HEK293 (cell line): ENCODE results near the gene CNNM1.

Experiments used
- CTCF ChIA-PET: fragments of 350-600 bp; formaldehyde crosslinking; extraction: SDS; loops from one replicate; lab custom pipeline; 2021; ENCODE audit warnings: antibody characterized with exemption; lab: Yijun Ruan, JAX
- POLR2A ChIA-PET: fragments of 300-600 bp; formaldehyde crosslinking; extraction: SDS; loops from one replicate; lab custom pipeline; 2020; ENCODE audit warnings: antibody characterized with exemption, inconsistent platforms; lab: Yijun Ruan, JAX
- H3K27ac ChIP-seq: fragments of 200-500 bp; sonication (Bioruptor generic); 2 replicates; pipeline ENCODE4 v1.5.1; 2014; ENCODE audit warnings: low read depth, low read length, control low read depth, inconsistent platforms; ENCODE audit errors: extremely low read depth
- H3K36me3 ChIP-seq, 2 experiments: fragments of 200-500 bp in 1 of 2; sonication (Bioruptor generic) in 1 of 2; 1 replicate in 1 of 2; 2 replicates in 1 of 2; pipeline ENCODE4 v1.5.1; 2014 to 2017; ENCODE audit warnings: inconsistent platforms in 2 of 2, low read length in 2 of 2; ENCODE audit not compliant: control insufficient read depth in 2 of 2, insufficient read depth in 1 of 2
- H3K4me1 ChIP-seq: fragments of 200-500 bp; sonication (Bioruptor generic); 2 replicates; pipeline ENCODE4 v1.5.1; 2014; ENCODE audit warnings: mild to moderate bottlenecking, low read length, inconsistent platforms; ENCODE audit not compliant: control insufficient read depth, insufficient read depth
- H3K4me3 ChIP-seq: 2 replicates; pipeline ENCODE4 v1.5.1; 2011; ENCODE audit warnings: low read depth, mild to moderate bottlenecking, control low read depth, low read length, moderate library complexity
- H3K9me3 ChIP-seq: fragments of 200-500 bp; sonication (Bioruptor generic); 2 replicates; pipeline ENCODE4 v1.5.1; 2014; ENCODE audit warnings: low read depth, low read length, inconsistent platforms; ENCODE audit not compliant: control insufficient read depth, insufficient read depth
- EGR2 ChIP-seq: fragments of 450-650 bp; formaldehyde crosslinking; IDR thresholded peaks from 2 replicates; pipeline ENCODE4 v1.5.1; 2016; ENCODE audit warnings: low read depth, missing biosample characterization, missing genetic modification characterization
- KLF16 ChIP-seq: fragments of 450-650 bp; formaldehyde crosslinking; IDR thresholded peaks from 2 replicates; pipeline ENCODE4 v1.5.1; 2017; ENCODE audit warnings: missing biosample characterization, missing genetic modification characterization
- YY1 ChIP-seq: fragments of 450-650 bp; formaldehyde crosslinking; IDR thresholded peaks from 2 replicates; pipeline ENCODE4 v1.5.1; 2018; ENCODE audit warnings: missing biosample characterization, missing genetic modification characterization
- YY2 ChIP-seq: fragments of 450-650 bp; formaldehyde crosslinking; IDR thresholded peaks from 2 replicates; pipeline ENCODE4 v1.5.1; 2016; ENCODE audit warnings: missing biosample characterization, missing genetic modification characterization
- ZBTB20 ChIP-seq: fragments of 450-650 bp; formaldehyde crosslinking; IDR thresholded peaks from 2 replicates; pipeline ENCODE4 v1.5.1; 2016; ENCODE audit warnings: missing biosample characterization, missing genetic modification characterization
- ZEB2 ChIP-seq: fragments of 450-650 bp; formaldehyde crosslinking; IDR thresholded peaks from 2 replicates; pipeline ENCODE4 v1.5.1; 2016; ENCODE audit warnings: missing biosample characterization, missing genetic modification characterization
- ZFHX2 ChIP-seq: fragments of 450-650 bp; formaldehyde crosslinking; conservative IDR thresholded peaks from 2 replicates; pipeline ENCODE4 v1.5.1; 2016; ENCODE audit warnings: missing biosample characterization, missing genetic modification characterization
- ZFP3 ChIP-seq: fragments of 450-650 bp; formaldehyde crosslinking; IDR thresholded peaks from 2 replicates; pipeline ENCODE4 v1.5.1; 2016; ENCODE audit warnings: low read depth, missing biosample characterization, missing genetic modification characterization
- ZNF133 ChIP-seq: fragments of 450-650 bp; formaldehyde crosslinking; IDR thresholded peaks from 2 replicates; pipeline ENCODE4 v1.5.1; 2016; ENCODE audit warnings: missing biosample characterization, missing genetic modification characterization
- ZNF140 ChIP-seq: fragments of 450-650 bp; formaldehyde crosslinking; IDR thresholded peaks from 2 replicates; pipeline ENCODE4 v1.5.1; 2016; ENCODE audit warnings: missing biosample characterization, missing genetic modification characterization
- ZNF19 ChIP-seq: fragments of 450-650 bp; formaldehyde crosslinking; IDR thresholded peaks from 2 replicates; pipeline ENCODE4; 2016; ENCODE audit warnings: missing biosample characterization, missing genetic modification characterization, low read depth
- ZNF223 ChIP-seq: fragments of 450-650 bp; formaldehyde crosslinking; IDR thresholded peaks from 2 replicates; pipeline ENCODE4 v1.5.1; 2016; ENCODE audit warnings: missing biosample characterization, missing genetic modification characterization
- ZNF24 ChIP-seq: fragments of 450-650 bp; formaldehyde crosslinking; IDR thresholded peaks from 2 replicates; pipeline ENCODE4 v1.5.1; 2016; ENCODE audit warnings: missing biosample characterization, missing genetic modification characterization
- ZNF266 ChIP-seq: fragments of 450-650 bp; formaldehyde crosslinking; IDR thresholded peaks from 2 replicates; pipeline ENCODE4 v1.5.1; 2016; ENCODE audit warnings: missing biosample characterization, missing genetic modification characterization, low read depth
- ZNF311 ChIP-seq: fragments of 450-650 bp; formaldehyde crosslinking; IDR thresholded peaks from 2 replicates; pipeline ENCODE4 v1.5.1; 2017; ENCODE audit warnings: missing biosample characterization, missing genetic modification characterization, borderline replicate concordance
- ZNF335 ChIP-seq: fragments of 450-650 bp; formaldehyde crosslinking; conservative IDR thresholded peaks from 2 replicates; pipeline ENCODE4 v1.5.1; 2016; ENCODE audit warnings: missing biosample characterization, missing genetic modification characterization
- ZNF366 ChIP-seq: fragments of 450-650 bp; formaldehyde crosslinking; conservative IDR thresholded peaks from 2 replicates; pipeline ENCODE4 v1.5.1; 2016; ENCODE audit warnings: missing biosample characterization, missing genetic modification characterization
- ZNF398 ChIP-seq: fragments of 450-650 bp; formaldehyde crosslinking; IDR thresholded peaks from 2 replicates; pipeline ENCODE4 v1.5.1; 2017; ENCODE audit warnings: missing biosample characterization, missing genetic modification characterization
- ZNF585B ChIP-seq: fragments of 450-650 bp; formaldehyde crosslinking; IDR thresholded peaks from 2 replicates; pipeline ENCODE4 v1.5.1; 2016; ENCODE audit warnings: missing biosample characterization, missing genetic modification characterization
- ZNF707 ChIP-seq: fragments of 450-650 bp; formaldehyde crosslinking; IDR thresholded peaks from 2 replicates; pipeline ENCODE4 v1.5.1; 2016; ENCODE audit warnings: missing biosample characterization, missing genetic modification characterization
- ZNF768 ChIP-seq: fragments of 450-650 bp; formaldehyde crosslinking; IDR thresholded peaks from 2 replicates; pipeline ENCODE4 v1.5.1; 2018; ENCODE audit warnings: missing biosample characterization, mild to moderate bottlenecking, missing genetic modification characterization
- ZNF777 ChIP-seq: fragments of 450-650 bp; formaldehyde crosslinking; IDR thresholded peaks from 2 replicates; pipeline ENCODE4 v1.5.1; 2017; ENCODE audit warnings: missing biosample characterization, missing genetic modification characterization, borderline replicate concordance
- ZNF830 ChIP-seq: fragments of 450-650 bp; IDR thresholded peaks from 2 replicates; pipeline ENCODE4 v1.5.0; 2018; ENCODE audit warnings: missing biosample characterization, missing genetic modification characterization, low read depth, mild to moderate bottlenecking, moderate library complexity
- ZNF837 ChIP-seq: fragments of 450-650 bp; formaldehyde crosslinking; IDR thresholded peaks from 2 replicates; pipeline ENCODE4 v1.5.1; 2016; ENCODE audit warnings: missing biosample characterization, missing genetic modification characterization
- ZSCAN23 ChIP-seq: fragments of 450-650 bp; formaldehyde crosslinking; IDR thresholded peaks from 2 replicates; pipeline ENCODE4 v1.5.1; 2016; ENCODE audit warnings: missing biosample characterization, missing genetic modification characterization
- TF ChIP-seq, protein P1 (sequence below): fragments of 450-650 bp; formaldehyde crosslinking; IDR thresholded peaks from 2 replicates; pipeline ENCODE4 v1.5.1; 2016; ENCODE audit warnings: missing biosample characterization, missing genetic modification characterization
- TF ChIP-seq, protein P2 (sequence below): fragments of 450-650 bp; formaldehyde crosslinking; IDR thresholded peaks from 2 replicates; pipeline ENCODE4 v1.5.1; 2017; ENCODE audit warnings: missing biosample characterization, missing genetic modification characterization
- TF ChIP-seq, protein P3 (sequence below): fragments of 450-650 bp; formaldehyde crosslinking; IDR thresholded peaks from 2 replicates; pipeline ENCODE4 v1.5.1; 2017; ENCODE audit warnings: missing biosample characterization, mild to moderate bottlenecking, missing genetic modification characterization, moderate library complexity
- TF ChIP-seq, protein P4 (sequence below): fragments of 450-650 bp; formaldehyde crosslinking; conservative IDR thresholded peaks from 2 replicates; pipeline ENCODE4 v1.5.1; 2016; ENCODE audit warnings: low read depth, missing biosample characterization, missing genetic modification characterization

The CNNM1 gene

DNA sequence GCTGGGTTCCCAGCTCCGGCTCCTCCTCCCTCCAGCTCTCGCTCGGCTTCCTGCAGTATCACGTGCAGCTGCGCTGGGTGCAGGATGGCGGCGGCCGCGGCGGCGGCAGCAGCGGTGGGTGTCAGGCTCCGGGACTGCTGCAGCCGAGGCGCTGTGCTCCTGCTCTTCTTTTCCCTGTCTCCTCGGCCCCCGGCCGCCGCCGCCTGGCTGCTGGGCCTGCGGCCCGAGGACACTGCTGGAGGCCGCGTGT lies at the start of gene CNNM1:
Gene CNNM1, plus strand, starts transcription at position 53 of the 250 bp plus-strand sequence. Its CDS starts 32 bp downstream, at position 85.
- POLR2A ChIA-PET = interaction anchor here (1.0 to 1.2 kb wide), 2 partner anchors 15 to 101 kb away, joined by 3 read pairs; partner anchors contain the start of gene GOT1
- TF ChIP-seq, protein P1, sequence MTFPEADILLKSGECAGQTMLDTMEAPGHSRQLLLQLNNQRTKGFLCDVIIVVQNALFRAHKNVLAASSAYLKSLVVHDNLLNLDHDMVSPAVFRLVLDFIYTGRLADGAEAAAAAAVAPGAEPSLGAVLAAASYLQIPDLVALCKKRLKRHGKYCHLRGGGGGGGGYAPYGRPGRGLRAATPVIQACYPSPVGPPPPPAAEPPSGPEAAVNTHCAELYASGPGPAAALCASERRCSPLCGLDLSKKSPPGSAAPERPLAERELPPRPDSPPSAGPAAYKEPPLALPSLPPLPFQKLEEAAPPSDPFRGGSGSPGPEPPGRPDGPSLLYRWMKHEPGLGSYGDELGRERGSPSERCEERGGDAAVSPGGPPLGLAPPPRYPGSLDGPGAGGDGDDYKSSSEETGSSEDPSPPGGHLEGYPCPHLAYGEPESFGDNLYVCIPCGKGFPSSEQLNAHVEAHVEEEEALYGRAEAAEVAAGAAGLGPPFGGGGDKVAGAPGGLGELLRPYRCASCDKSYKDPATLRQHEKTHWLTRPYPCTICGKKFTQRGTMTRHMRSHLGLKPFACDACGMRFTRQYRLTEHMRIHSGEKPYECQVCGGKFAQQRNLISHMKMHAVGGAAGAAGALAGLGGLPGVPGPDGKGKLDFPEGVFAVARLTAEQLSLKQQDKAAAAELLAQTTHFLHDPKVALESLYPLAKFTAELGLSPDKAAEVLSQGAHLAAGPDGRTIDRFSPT (tag by site-specific recombination) = peak; percentile 6; the same call in 1 of the 2 replicates
- TF ChIP-seq ZNF140 (tag by site-specific recombination) (no peak), ZNF266 (tag by site-specific recombination) (no peak), ZNF707 (no peak), ZNF768 (no peak), ZNF19 (tag by site-specific recombination) (no peak), ZNF366 (no peak), ZNF311 (tag by site-specific recombination) (no peak), ZNF777 (tag by site-specific recombination) (no peak), ZBTB20 (tag by site-specific recombination) (no peak), ZNF24 (tag by site-specific recombination) (no peak), ZNF335 (tag by site-specific recombination) (no peak; the same call in 1 of the 2 replicates), EGR2 (tag by site-specific recombination) (no peak), ZNF133 (no peak), ZFHX2 (tag by site-specific recombination) (no peak), ZNF223 (no peak), ZNF830 (tag by site-specific recombination) (no peak), ZFP3 (tag by site-specific recombination) (no peak), YY1 (tag by site-specific recombination) (peak; percentile 65), ZSCAN23 (tag by site-specific recombination) (no peak), ZNF585B (tag by site-specific recombination) (no peak), KLF16 (tag by site-specific recombination) (peak; percentile 59; the same call in 1 of the 2 replicates), ZEB2 (0 out of 2 replicates have a peak, but pooled peaks have one; percentile 17), ZNF837 (no peak), ZNF398 (0 out of 2 replicates have a peak, but pooled peaks have one; percentile 12), YY2 (peak; percentile 74; the same call in 1 of the 2 replicates)
- TF ChIP-seq, protein P2, sequence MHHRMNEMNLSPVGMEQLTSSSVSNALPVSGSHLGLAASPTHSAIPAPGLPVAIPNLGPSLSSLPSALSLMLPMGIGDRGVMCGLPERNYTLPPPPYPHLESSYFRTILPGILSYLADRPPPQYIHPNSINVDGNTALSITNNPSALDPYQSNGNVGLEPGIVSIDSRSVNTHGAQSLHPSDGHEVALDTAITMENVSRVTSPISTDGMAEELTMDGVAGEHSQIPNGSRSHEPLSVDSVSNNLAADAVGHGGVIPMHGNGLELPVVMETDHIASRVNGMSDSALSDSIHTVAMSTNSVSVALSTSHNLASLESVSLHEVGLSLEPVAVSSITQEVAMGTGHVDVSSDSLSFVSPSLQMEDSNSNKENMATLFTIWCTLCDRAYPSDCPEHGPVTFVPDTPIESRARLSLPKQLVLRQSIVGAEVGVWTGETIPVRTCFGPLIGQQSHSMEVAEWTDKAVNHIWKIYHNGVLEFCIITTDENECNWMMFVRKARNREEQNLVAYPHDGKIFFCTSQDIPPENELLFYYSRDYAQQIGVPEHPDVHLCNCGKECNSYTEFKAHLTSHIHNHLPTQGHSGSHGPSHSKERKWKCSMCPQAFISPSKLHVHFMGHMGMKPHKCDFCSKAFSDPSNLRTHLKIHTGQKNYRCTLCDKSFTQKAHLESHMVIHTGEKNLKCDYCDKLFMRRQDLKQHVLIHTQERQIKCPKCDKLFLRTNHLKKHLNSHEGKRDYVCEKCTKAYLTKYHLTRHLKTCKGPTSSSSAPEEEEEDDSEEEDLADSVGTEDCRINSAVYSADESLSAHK = no peak
- TF ChIP-seq, protein P3, sequence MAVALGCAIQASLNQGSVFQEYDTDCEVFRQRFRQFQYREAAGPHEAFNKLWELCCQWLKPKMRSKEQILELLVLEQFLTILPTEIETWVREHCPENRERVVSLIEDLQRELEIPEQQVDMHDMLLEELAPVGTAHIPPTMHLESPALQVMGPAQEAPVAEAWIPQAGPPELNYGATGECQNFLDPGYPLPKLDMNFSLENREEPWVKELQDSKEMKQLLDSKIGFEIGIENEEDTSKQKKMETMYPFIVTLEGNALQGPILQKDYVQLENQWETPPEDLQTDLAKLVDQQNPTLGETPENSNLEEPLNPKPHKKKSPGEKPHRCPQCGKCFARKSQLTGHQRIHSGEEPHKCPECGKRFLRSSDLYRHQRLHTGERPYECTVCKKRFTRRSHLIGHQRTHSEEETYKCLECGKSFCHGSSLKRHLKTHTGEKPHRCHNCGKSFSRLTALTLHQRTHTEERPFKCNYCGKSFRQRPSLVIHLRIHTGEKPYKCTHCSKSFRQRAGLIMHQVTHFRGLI = no peak
- TF ChIP-seq, protein P4, sequence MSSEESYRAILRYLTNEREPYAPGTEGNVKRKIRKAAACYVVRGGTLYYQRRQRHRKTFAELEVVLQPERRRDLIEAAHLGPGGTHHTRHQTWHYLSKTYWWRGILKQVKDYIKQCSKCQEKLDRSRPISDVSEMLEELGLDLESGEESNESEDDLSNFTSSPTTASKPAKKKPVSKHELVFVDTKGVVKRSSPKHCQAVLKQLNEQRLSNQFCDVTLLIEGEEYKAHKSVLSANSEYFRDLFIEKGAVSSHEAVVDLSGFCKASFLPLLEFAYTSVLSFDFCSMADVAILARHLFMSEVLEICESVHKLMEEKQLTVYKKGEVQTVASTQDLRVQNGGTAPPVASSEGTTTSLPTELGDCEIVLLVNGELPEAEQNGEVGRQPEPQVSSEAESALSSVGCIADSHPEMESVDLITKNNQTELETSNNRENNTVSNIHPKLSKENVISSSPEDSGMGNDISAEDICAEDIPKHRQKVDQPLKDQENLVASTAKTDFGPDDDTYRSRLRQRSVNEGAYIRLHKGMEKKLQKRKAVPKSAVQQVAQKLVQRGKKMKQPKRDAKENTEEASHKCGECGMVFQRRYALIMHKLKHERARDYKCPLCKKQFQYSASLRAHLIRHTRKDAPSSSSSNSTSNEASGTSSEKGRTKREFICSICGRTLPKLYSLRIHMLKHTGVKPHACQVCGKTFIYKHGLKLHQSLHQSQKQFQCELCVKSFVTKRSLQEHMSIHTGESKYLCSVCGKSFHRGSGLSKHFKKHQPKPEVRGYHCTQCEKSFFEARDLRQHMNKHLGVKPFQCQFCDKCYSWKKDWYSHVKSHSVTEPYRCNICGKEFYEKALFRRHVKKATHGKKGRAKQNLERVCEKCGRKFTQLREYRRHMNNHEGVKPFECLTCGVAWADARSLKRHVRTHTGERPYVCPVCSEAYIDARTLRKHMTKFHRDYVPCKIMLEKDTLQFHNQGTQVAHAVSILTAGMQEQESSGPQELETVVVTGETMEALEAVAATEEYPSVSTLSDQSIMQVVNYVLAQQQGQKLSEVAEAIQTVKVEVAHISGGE (tag by site-specific recombination) = no peak; the same call in none of the 2 replicates

More for the DNA sequence above, at the start of gene CNNM1:
- Histone ChIP-seq H3K36me3 (no peaks in the 10 kb centered on the region; a peak in 1 of 3 replicates), H3K4me1 (peaks cover 14% of the 10 kb centered on the region), H3K27ac (peak within 1 kb of the TSS; percentile 90), H3K9me3 (no peaks in the 10 kb centered on the region), H3K4me3 (peak within 1 kb of the TSS; percentile 39)
- CTCF ChIA-PET = no interaction called here
